HCT116 (cell line): ENCODE data around the gene TTYH3. TPM values are rescaled to one million over a fixed set of nuclear protein-coding genes. Genes with fewer than 3 reads are reported as not detected.

Experiments
- ATAC-seq: fragments of 200-7000 bp; cut with Tn5 transposase; 2 replicates; pipeline ENCODE4 v1.9.1; 2020; ENCODE audit warnings: mild to moderate bottlenecking, moderate library complexity
- BruUV-seq: library from RNA; stranded (reverse); fragments of 400-500 nt; replicated peaks from 2 replicates; lab custom pipeline; 2021; lab: Mats Ljungman, UMichigan
- CTCF ChIA-PET: fragments of 300-600 bp; sonication (Branson Sonifier 250); formaldehyde crosslinking; loops from one replicate; lab custom pipeline; 2021; ENCODE audit warnings: antibody characterized with exemption; lab: Charles Lee
- POLR2A ChIA-PET: fragments of 300-600, 350-600 bp; sonication (Branson Sonifier 250); formaldehyde crosslinking; loops from one replicate; lab custom pipeline; 2021; ENCODE audit warnings: antibody characterized with exemption; lab: Charles Lee
- RAD21 ChIA-PET, 2 experiments: fragments of 300-600 bp; sonication (Branson Sonifier 250); formaldehyde crosslinking; loops; one replicate each; lab custom pipeline; 2023; ENCODE audit warnings: low total read pairs in 2 of 2; ENCODE audit not compliant: uncharacterized antibody in 2 of 2, unreplicated experiment in 2 of 2, low non-redundant PET in 1 of 2; lab: Charles Lee
- DNase-seq: peaks from one replicate; pipeline ENCODE4 v3.0.0-alpha.2; 2010; ENCODE audit warnings: low read depth, low spot score
- H2AFZ ChIP-seq: fragments of 200-600 bp; shearing (Covaris generic), sonication (generic); 2 replicates; pipeline ENCODE4 v1.6.1; 2017; ENCODE audit warnings: low read depth, mixed run types, mixed read lengths, antibody characterized with exemption, low read length; ENCODE audit not compliant: poor library complexity, severe bottlenecking
- H3K27ac ChIP-seq: 2 replicates; pipeline ENCODE4 v1.5.1; 2012; ENCODE audit warnings: low read depth, low read length
- H3K27me3 ChIP-seq: fragments of 200-600 bp; sonication (generic); 2 replicates; pipeline ENCODE4 v1.6.1; 2016; ENCODE audit warnings: mixed run types, low read length, mixed read lengths; ENCODE audit not compliant: insufficient read depth
- H3K36me3 ChIP-seq, 2 experiments: fragments of 200-500 bp in 1 of 2; fragments of 200-600 bp in 1 of 2; sonication (Bioruptor generic) in 1 of 2; sonication (generic) in 1 of 2; 2 replicates each; pipeline versions ENCODE4 v1.5.1 to v1.6.1; 2014 to 2016; ENCODE audit warnings: low read length in 2 of 2, inconsistent platforms in 1 of 2, mixed read lengths in 1 of 2, mixed run types in 1 of 2; ENCODE audit not compliant: insufficient read depth in 2 of 2, control insufficient read depth in 1 of 2
- H3K4me1 ChIP-seq, 2 experiments: fragments of 200-600 bp in 1 of 2; sonication (generic) in 1 of 2; 2 replicates each; pipeline versions ENCODE4 v1.5.1 to v1.6.1; 2012 to 2017; ENCODE audit warnings: low read length in 2 of 2, inconsistent platforms in 1 of 2, mild to moderate bottlenecking in 1 of 2, mixed read lengths in 1 of 2, mixed run types in 1 of 2, moderate library complexity in 1 of 2; ENCODE audit not compliant: insufficient read depth in 2 of 2, control insufficient read depth in 1 of 2
- H3K4me2 ChIP-seq: fragments of 200-600 bp; sonication (generic); 2 replicates; pipeline ENCODE4 v1.6.1; 2017; ENCODE audit warnings: mixed run types, low read length, mixed read lengths
- H3K4me3 ChIP-seq, 2 experiments: fragments of 200-600 bp in 1 of 2; sonication (generic) in 1 of 2; replicated peaks in 1 of 2; 2 replicates each; pipeline ENCODE4 v1.5.1; 2011 to 2016; ENCODE audit warnings: low read length in 2 of 2, control low read depth in 1 of 2, low read depth in 1 of 2, mild to moderate bottlenecking in 1 of 2, mixed read lengths in 1 of 2, mixed run types in 1 of 2
- H3K79me2 ChIP-seq: fragments of 200-600 bp; sonication (generic); 2 replicates; pipeline ENCODE4 v1.6.1; 2017; ENCODE audit warnings: mild to moderate bottlenecking, mixed run types, low read length, moderate library complexity, mixed read lengths; ENCODE audit not compliant: insufficient read depth
- H3K9ac ChIP-seq: fragments of 200-600 bp; sonication (generic); 2 replicates; pipeline ENCODE4 v1.6.1; 2016; ENCODE audit warnings: low read length, mixed read lengths
- H3K9me2 ChIP-seq: fragments of 200-600 bp; sonication (generic), shearing (Covaris generic); 2 replicates; pipeline ENCODE4 v1.6.1; 2017; ENCODE audit warnings: mixed run types, mild to moderate bottlenecking, moderate library complexity; ENCODE audit not compliant: insufficient read depth
- H3K9me3 ChIP-seq, 2 experiments: fragments of 200-500 bp in 1 of 2; fragments of 200-600 bp in 1 of 2; sonication (Bioruptor generic) in 1 of 2; sonication (generic) in 1 of 2; 2 replicates each; pipeline ENCODE4 v1.6.1; 2014 to 2017; ENCODE audit warnings: low read length in 2 of 2, mixed read lengths in 2 of 2, inconsistent platforms in 1 of 2, low read depth in 1 of 2, mild to moderate bottlenecking in 1 of 2, mixed run types in 1 of 2, moderate library complexity in 1 of 2; ENCODE audit not compliant: control insufficient read depth in 1 of 2, insufficient read depth in 1 of 2
- H4K20me1 ChIP-seq: fragments of 200-600 bp; sonication (generic), shearing (Covaris generic); 2 replicates; pipeline ENCODE4 v1.6.1; 2017; ENCODE audit warnings: mixed run types, mild to moderate bottlenecking, moderate library complexity; ENCODE audit not compliant: insufficient read depth
- ATF3 ChIP-seq: IDR thresholded peaks from 2 replicates; pipeline ENCODE4 v1.6.1; 2012
- CEBPB ChIP-seq: IDR thresholded peaks from 2 replicates; pipeline ENCODE4 v1.6.1; 2012; ENCODE audit warnings: low read depth
- CTCF ChIP-seq, 3 experiments: fragments of 200-600 bp in 1 of 3; sonication (generic) in 1 of 3; IDR thresholded peaks in 2 of 3; conservative IDR thresholded peaks in 1 of 3; 2 replicates each; pipeline ENCODE4 v1.5.1; 2012 to 2017; ENCODE audit warnings: low read depth in 2 of 3, low read length in 2 of 3, antibody characterized with exemption in 1 of 3, borderline replicate concordance in 1 of 3, control low read depth in 1 of 3, mild to moderate bottlenecking in 1 of 3, mixed read lengths in 1 of 3, mixed run types in 1 of 3, moderate library complexity in 1 of 3; ENCODE audit not compliant: insufficient read depth in 1 of 3
- EGR1 ChIP-seq: IDR thresholded peaks from 2 replicates; pipeline ENCODE4 v1.6.1; 2012; ENCODE audit warnings: low read depth
- ELF1 ChIP-seq: IDR thresholded peaks from 2 replicates; pipeline ENCODE4 v1.6.1; 2012; ENCODE audit warnings: low read depth, borderline replicate concordance
- EZH2 ChIP-seq: fragments of 200-600 bp; sonication (generic); IDR thresholded peaks from 2 replicates; pipeline ENCODE4 v1.6.1; 2017; ENCODE audit warnings: antibody characterized with exemption, mixed run types
- EZH2phosphoT487 ChIP-seq: fragments of 200-600 bp; IDR thresholded peaks from 2 replicates; pipeline ENCODE4 v1.6.1; 2018; ENCODE audit warnings: antibody characterized with exemption, borderline replicate concordance
- FOSL1 ChIP-seq: IDR thresholded peaks from 2 replicates; pipeline ENCODE4 v1.6.1; 2012; ENCODE audit warnings: low read depth
- JUND ChIP-seq: IDR thresholded peaks from 2 replicates; pipeline ENCODE4 v1.6.1; 2012
- MAX ChIP-seq: IDR thresholded peaks from 2 replicates; pipeline ENCODE4 v1.6.1; 2012
- RAD21 ChIP-seq: IDR thresholded peaks from 2 replicates; pipeline ENCODE4 v1.6.1; 2012; ENCODE audit warnings: low read depth, mild to moderate bottlenecking
- REST ChIP-seq: IDR thresholded peaks from 2 replicates; pipeline ENCODE4 v1.6.1; 2012; ENCODE audit warnings: low read depth
- SIN3A ChIP-seq: IDR thresholded peaks from 2 replicates; pipeline ENCODE4 v1.6.1; 2012; ENCODE audit warnings: low read depth
- SP1 ChIP-seq: IDR thresholded peaks from 2 replicates; pipeline ENCODE4 v1.6.1; 2012; ENCODE audit warnings: low read depth
- YY1 ChIP-seq: IDR thresholded peaks from 2 replicates; pipeline ENCODE4 v1.6.1; 2011; ENCODE audit warnings: low read length, low read depth, moderate library complexity, mild to moderate bottlenecking; ENCODE audit not compliant: insufficient replicate concordance; ENCODE audit errors: extremely low read depth
- intact Hi-C: fragments of 100-400 bp; cut with micrococcal nuclease; formaldehyde crosslinking; loops from 2 replicates; pipeline ENCODE4 v1.10.0; 2022
- total RNA-seq: library from RNA; stranded (reverse); gene quantifications from one replicate; pipeline ENCODE4 v1.2.1, GENCODE V29; 2021; ENCODE audit not compliant: unreplicated experiment

The TTYH3 gene
- total RNA-seq, 1 experiment from 2014 or later = 40.3 TPM

- H3K9me3 ChIP-seq = no peaks in the 10 kb centered on the region
- peaks cover 3 to 11% of the 10 kb centered on the region in 2 experiments; a peak in 3 of 4 replicates for H3K4me1 ChIP-seq
- H3K27ac ChIP-seq = no peak overlapping the region
- H3K36me3 ChIP-seq = no peaks in the 10 kb centered on the region
- no peak for ATAC-seq
- no peak overlapping the region for H3K4me2 ChIP-seq
- CTCF ChIA-PET = no interaction called here
- no peak overlapping the region for H3K4me3 ChIP-seq
- no peak overlapping the region for H2AFZ ChIP-seq
- BruUV-seq = no TSS peak
- RAD21 ChIA-PET = no interaction called here
- POLR2A ChIA-PET = no interaction called here
- H3K9ac ChIP-seq = no peak overlapping the region
- intact Hi-C loops = no loop called here
- no peak for TF ChIP-seq CEBPB
- no peak for TF ChIP-seq EZH2
- TF ChIP-seq SIN3A = no peak
- TF ChIP-seq FOSL1 = no peak
- no peak for TF ChIP-seq ATF3
- no peak for TF ChIP-seq RAD21
- TF ChIP-seq CTCF (IDR thresholded peaks at IDR 0.05 in 2 of 3, conservative IDR thresholded peaks at IDR 0.05 in 1 of 3; ENCODE audit: borderline replicate concordance in 1 of 3, insufficient read depth in 1 of 3, low read depth in 2 of 3, low read length in 2 of 3) = no peak
- TF ChIP-seq MAX = no peak
- no peak for TF ChIP-seq EGR1
- no peak for TF ChIP-seq REST
- TF ChIP-seq EZH2phosphoT487 = no peak
- no peak for TF ChIP-seq ELF1
- no peak for TF ChIP-seq JUND
- no peak for TF ChIP-seq YY1
- no peak for TF ChIP-seq SP1
- TF ChIP-seq, all 23 proteins: peak for 0
- no peaks in the 10 kb centered on the region for H4K20me1 ChIP-seq
- no peaks in the 10 kb centered on the region for H3K27me3 ChIP-seq
- no peaks in the 10 kb centered on the region for H3K9me2 ChIP-seq
- H3K79me2 ChIP-seq = no peaks in the 10 kb centered on the region
- no peak for DNase-seq
Measured at GRCh38 chr7:2616387-2617324, 15.1 kb upstream of the TTYH3 start.
